Prostate gland (tissue), 2 donors: ENCODE results near the gene ATXN7.

ENCODE experiments used
- POLR2A ChIP-seq: fragments of 450-650 bp; IDR thresholded peaks from one replicate; pipeline ENCODE4 v1.6.1; 2016; ENCODE audit warnings: antibody characterized with exemption, mild to moderate bottlenecking
- TF ChIP-seq, protein P1 (sequence below), 4 experiments: fragments of 200-600 bp in 2 of 4; fragments of 450-650 bp in 2 of 4; sonication (generic) in 2 of 4; IDR thresholded peaks; 1 replicate in 3 of 4; 2 replicates in 1 of 4; pipeline ENCODE4 v1.5.1; 2016 to 2019; ENCODE audit warnings: antibody characterized with exemption in 4 of 4, mild to moderate bottlenecking in 2 of 4, moderate library complexity in 2 of 4

DNA sequence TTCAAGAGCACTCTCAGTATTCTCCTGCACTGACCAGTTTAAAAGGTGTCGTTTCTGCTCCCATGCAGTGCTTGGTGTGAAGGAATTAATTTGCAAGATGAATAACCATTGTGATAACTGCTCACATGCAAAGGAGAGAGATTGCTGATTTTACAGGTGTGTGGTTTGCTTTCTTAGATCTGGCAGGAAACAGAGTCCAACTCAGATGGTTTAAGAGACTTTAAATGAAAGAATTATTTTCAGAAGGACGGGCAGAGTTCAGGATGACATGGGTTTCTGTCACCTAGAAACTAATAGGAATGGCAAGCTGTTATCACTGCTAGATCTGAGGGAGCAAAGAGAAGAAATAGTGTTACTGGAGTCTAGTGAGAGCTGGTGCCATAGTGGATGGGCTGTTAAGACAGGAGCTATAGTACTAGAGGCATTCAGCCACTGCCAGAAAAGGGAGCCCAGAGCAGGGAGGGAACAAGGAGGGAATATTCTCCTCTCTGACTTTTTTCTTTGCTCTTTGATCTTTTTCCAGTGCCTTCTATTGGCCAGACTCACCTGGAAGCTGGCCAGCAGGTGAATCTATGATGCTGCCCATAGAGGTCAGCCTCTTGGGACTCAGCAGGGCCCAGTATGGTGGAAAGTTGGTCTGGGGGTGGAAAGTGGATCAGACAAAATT, 14.9 kb downstream of the ATXN7 start:
- no peak for TF ChIP-seq POLR2A
- TF ChIP-seq, protein P1, sequence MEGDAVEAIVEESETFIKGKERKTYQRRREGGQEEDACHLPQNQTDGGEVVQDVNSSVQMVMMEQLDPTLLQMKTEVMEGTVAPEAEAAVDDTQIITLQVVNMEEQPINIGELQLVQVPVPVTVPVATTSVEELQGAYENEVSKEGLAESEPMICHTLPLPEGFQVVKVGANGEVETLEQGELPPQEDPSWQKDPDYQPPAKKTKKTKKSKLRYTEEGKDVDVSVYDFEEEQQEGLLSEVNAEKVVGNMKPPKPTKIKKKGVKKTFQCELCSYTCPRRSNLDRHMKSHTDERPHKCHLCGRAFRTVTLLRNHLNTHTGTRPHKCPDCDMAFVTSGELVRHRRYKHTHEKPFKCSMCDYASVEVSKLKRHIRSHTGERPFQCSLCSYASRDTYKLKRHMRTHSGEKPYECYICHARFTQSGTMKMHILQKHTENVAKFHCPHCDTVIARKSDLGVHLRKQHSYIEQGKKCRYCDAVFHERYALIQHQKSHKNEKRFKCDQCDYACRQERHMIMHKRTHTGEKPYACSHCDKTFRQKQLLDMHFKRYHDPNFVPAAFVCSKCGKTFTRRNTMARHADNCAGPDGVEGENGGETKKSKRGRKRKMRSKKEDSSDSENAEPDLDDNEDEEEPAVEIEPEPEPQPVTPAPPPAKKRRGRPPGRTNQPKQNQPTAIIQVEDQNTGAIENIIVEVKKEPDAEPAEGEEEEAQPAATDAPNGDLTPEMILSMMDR (IDR thresholded peaks at IDR 0.05) = no peak
